Smooth muscle cell of the brain vasculature (primary cell): Measurements from ENCODE around the gene SLC25A6.
"Not testable (repeated sequence)": the region's sequence is repeated elsewhere in the genome, so short reads cannot be mapped to it uniquely, and the experiment has no call there.

Experiments
- DNase-seq: peaks from one replicate; pipeline ENCODE4 v3.0.0-alpha.2; 2012; ENCODE audit warnings: low read depth, low spot score

Gene SLC25A6

GRCh38 chrX:1389993-1390285 lies 2.0 kb downstream of the SLC25A6 start:
- DNase-seq = no peak

- DNase-seq = no peak
Measured at GRCh38 chrX:1389181-1389992, 2.5 kb downstream of the SLC25A6 start.

GRCh38 chrX:1388651-1389050 lies 3.3 kb downstream of the SLC25A6 start:
- no peak for DNase-seq

- no peak for DNase-seq
Measured at GRCh38 chrX:1387141-1387776, 4.7 kb downstream of the SLC25A6 start.

GRCh38 chrX:1386338-1387127 lies 5.4 kb downstream of the SLC25A6 start:
- no peak for DNase-seq

- no peak for DNase-seq
Measured at GRCh38 chrX:1385253-1386223, 6.4 kb downstream of the SLC25A6 start.

- DNase-seq = no peak
Measured at GRCh38 chrX:1384658-1385252, 7.2 kb downstream of the SLC25A6 start.

- no peak for DNase-seq
Measured at GRCh38 chrX:1380672-1381233, 11.2 kb downstream of the SLC25A6 start.

GRCh38 chrX:1378306-1378759 lies 13.6 kb downstream of the SLC25A6 start:
- DNase-seq = no peak

GRCh38 chrX:1368385-1368698 lies 23.6 kb downstream of the SLC25A6 start:
- DNase-seq = no peak

GRCh38 chrX:1366363-1366762 lies 25.6 kb downstream of the SLC25A6 start:
- DNase-seq = not testable (repeated sequence)

- DNase-seq = no peak
Measured at GRCh38 chrX:1361910-1362309, 30.0 kb downstream of the SLC25A6 start.

- DNase-seq = no peak
Measured at GRCh38 chrX:1361275-1361674, 30.6 kb downstream of the SLC25A6 start.

- no peak for DNase-seq
Measured at GRCh38 chrX:1360171-1360570, 31.7 kb downstream of the SLC25A6 start.

- DNase-seq = no peak
Measured at GRCh38 chrX:1359477-1359873, 32.4 kb downstream of the SLC25A6 start.

GRCh38 chrX:1358793-1359476 lies 33.0 kb downstream of the SLC25A6 start:
- no peak for DNase-seq

GRCh38 chrX:1357993-1358392 lies 33.9 kb downstream of the SLC25A6 start:
- DNase-seq = no peak

- DNase-seq = no peak
Measured at GRCh38 chrX:1355131-1356046, 36.5 kb downstream of the SLC25A6 start.
